Fibroblast of villous mesenchyme (primary cell): ENCODE results near the gene CD2BP2. TPM values are rescaled to one million over a fixed set of nuclear protein-coding genes. Genes with fewer than 3 reads are reported as not detected.
A peak's percentile ranks its signal among the peaks of the same experiment; 100 is the strongest.

Source experiments
- DNase-seq: peaks from one replicate; pipeline ENCODE4 v3.0.0-alpha.2; 2010; ENCODE audit warnings: low read depth
- H3K4me3 ChIP-seq: 2 replicates; pipeline ENCODE4 v1.5.1; 2011; ENCODE audit warnings: low read depth, mild to moderate bottlenecking, low read length
- CTCF ChIP-seq: IDR thresholded peaks from 2 replicates; pipeline ENCODE4 v1.5.1; 2012; ENCODE audit warnings: low read depth, mild to moderate bottlenecking, low read length; ENCODE audit not compliant: insufficient read depth
- total RNA-seq: library from RNA; depleted of rRNA; stranded (reverse); fragments of >200 nt; gene quantifications from 2 replicates; pipeline ENCODE4 v1.2.3, GENCODE V29; 2012

Gene CD2BP2
- total RNA-seq, 1 donor, result 40.6 TPM

GRCh38 chr16:30354423-30355143 lies 525 bp downstream of the CD2BP2 start:
- TF ChIP-seq CTCF, result no peak
- DNase-seq, result no peak
- H3K4me3 ChIP-seq, result peak overlapping the region; percentile 97

- no peak for TF ChIP-seq CTCF
- H3K4me3 ChIP-seq, result no peak overlapping the region
- no peak for DNase-seq
These were observed 1.5 kb downstream of the CD2BP2 start for GRCh38 chr16:30353438-30354129.

GRCh38 chr16:30352488-30353401 lies 2.4 kb downstream of the CD2BP2 start:
- no peak for TF ChIP-seq CTCF
- H3K4me3 ChIP-seq, result no peak overlapping the region
- DNase-seq, result no peak

DNA sequence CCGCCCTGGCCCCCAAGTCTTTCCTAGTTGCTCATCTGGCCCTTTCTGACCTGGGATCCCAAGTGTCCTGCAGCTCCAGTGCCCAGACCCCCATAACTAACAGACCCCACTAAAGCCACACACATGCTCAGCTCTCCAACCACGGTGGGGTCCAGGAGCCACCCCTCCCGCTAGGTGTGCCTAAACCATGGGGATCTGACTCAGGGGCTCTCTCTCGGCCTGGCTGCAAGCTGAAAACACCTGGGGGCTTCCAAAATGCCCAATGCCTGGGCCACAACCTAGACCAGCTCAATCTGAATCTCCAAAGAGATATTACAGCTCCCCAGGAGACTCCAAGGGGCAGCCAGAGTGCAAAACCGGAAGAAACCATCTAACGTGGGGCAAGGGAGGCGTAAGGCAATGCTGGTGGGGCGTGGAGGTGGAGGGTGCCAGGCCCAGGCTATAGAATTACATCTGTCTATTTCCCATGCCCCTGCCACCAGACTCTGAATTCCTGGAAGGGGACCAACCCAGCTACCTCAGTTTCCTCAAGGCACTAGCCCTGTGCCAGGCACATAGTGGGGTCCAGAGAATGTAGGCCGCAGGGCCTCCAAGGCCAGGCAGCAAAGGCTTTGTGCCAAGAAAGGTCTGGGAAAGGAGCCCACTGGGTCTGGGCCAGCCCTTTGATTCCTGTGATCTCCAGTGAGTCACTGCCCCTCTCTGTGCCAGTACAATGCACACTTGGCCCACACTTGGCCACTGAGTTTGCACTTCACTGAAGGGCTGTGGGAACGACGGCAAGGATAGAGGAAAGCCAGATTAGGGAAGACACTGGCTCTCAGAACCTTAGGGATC lies 3.3 kb downstream of the CD2BP2 start:
- no peak overlapping the region for H3K4me3 ChIP-seq
- TF ChIP-seq CTCF, result no peak
- DNase-seq, result peak; percentile 68

DNA sequence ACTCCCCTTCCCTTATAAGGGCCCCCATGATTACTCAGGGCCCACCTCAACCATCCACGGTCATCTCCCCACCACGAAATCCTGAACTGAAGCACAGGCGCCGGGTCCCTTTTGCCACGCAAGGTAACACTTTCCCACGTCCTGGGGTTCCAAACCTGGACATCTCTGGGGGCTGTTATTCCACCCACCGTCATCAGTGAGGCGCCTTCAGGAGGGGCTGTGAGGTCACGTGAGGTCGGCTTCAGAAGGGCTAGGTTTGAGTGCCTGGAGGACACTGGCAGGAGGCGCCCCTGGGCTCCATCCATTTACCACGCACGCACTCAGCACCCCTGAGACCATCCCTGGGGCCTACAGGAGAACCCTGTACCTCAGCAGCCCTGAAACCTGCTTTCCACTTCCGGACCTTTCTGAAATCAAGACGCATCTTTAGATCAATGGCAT lies 4.1 kb downstream of the CD2BP2 start:
- no peak for DNase-seq
- no peak for TF ChIP-seq CTCF

More for the DNA sequence above, 4.1 kb downstream of the CD2BP2 start:
- no peak overlapping the region for H3K4me3 ChIP-seq
